Mesothelial cell of epicardium (in vitro differentiated cells): ENCODE measurements around the gene IL20RA. TPM values are rescaled to one million over a fixed set of nuclear protein-coding genes. Genes with fewer than 3 reads are reported as not detected.

ENCODE experiments used
- DNase-seq, 2 experiments: peaks; one replicate each; pipeline ENCODE4 v3.0.0; 2021; ENCODE audit warnings: low spot score in 2 of 2; ENCODE audit not compliant: unreplicated experiment in 2 of 2
- H3K27ac Mint-ChIP-seq: 2 replicates; pipeline ENCODE4 v1.8.0; 2021; ENCODE audit warnings: mixed read lengths
- H3K27me3 Mint-ChIP-seq: 2 replicates; pipeline ENCODE4 v1.8.0; 2021; ENCODE audit warnings: low read depth, mixed read lengths
- H3K36me3 Mint-ChIP-seq: 2 replicates; pipeline ENCODE4 v1.8.0; 2021; ENCODE audit warnings: mixed read lengths
- H3K4me1 Mint-ChIP-seq: 2 replicates; pipeline ENCODE4 v1.8.0; 2021; ENCODE audit warnings: mixed read lengths
- H3K4me3 Mint-ChIP-seq: 2 replicates; pipeline ENCODE4 v1.8.0; 2021; ENCODE audit warnings: mild to moderate bottlenecking, moderate library complexity, mixed read lengths
- H3K9me3 Mint-ChIP-seq: 2 replicates; pipeline ENCODE4 v1.8.0; 2021; ENCODE audit warnings: mixed read lengths
- CTCF ChIP-seq: fragments of 200-600 bp; sonication (generic); IDR thresholded peaks from one replicate; pipeline ENCODE4 v1.5.0; 2021; ENCODE audit warnings: antibody characterized with exemption; ENCODE audit not compliant: unreplicated experiment
- total RNA-seq: library from RNA; stranded (reverse); gene quantifications from 3 replicates; pipeline ENCODE4 v1.2.1, GENCODE V29; 2021

The IL20RA gene
- total RNA-seq, 1 donor from 2014 or later: 2.1 TPM

DNA sequence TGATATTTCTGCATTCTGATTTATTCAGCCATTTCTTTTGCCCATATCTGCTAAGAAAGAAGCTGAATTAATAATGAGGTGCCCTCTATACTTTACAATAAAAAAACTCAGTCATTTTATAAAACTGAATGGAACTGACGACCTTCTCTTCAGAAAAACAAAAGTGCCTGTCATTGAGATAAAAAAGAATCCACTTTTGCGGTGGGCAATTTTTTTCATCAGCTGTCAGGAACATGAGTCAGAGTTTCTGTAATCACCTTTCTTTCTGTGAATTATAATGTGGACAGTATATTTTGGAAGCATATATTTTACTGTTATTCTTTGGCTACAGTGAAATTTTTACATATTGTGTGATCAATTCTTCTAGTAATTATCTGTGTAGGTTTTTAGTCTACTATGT is 33.4 kb downstream of the IL20RA start:
- no peaks in the 10 kb centered on the region for H3K36me3 Mint-ChIP-seq
- no peak for TF ChIP-seq CTCF
- peak overlapping the region; percentile 10 for H3K27ac Mint-ChIP-seq
- H3K27me3 Mint-ChIP-seq: peaks cover 1% of the 10 kb centered on the region
- no peak for DNase-seq
- H3K4me3 Mint-ChIP-seq: no peak overlapping the region
- peaks cover 39% of the 10 kb centered on the region for H3K4me1 Mint-ChIP-seq
- H3K9me3 Mint-ChIP-seq: no peaks in the 10 kb centered on the region

GRCh38 chr6:137010128-137010718 is 34.5 kb downstream of the IL20RA start:
- Mint-ChIP-seq H3K27ac (no peak overlapping the region), H3K36me3 (no peaks in the 10 kb centered on the region), H3K4me3 (no peak overlapping the region), H3K9me3 (no peaks in the 10 kb centered on the region), H3K27me3 (peaks cover 1% of the 10 kb centered on the region), H3K4me1 (peaks cover 27% of the 10 kb centered on the region)
- DNase-seq: no peak
- no peak for TF ChIP-seq CTCF

DNA sequence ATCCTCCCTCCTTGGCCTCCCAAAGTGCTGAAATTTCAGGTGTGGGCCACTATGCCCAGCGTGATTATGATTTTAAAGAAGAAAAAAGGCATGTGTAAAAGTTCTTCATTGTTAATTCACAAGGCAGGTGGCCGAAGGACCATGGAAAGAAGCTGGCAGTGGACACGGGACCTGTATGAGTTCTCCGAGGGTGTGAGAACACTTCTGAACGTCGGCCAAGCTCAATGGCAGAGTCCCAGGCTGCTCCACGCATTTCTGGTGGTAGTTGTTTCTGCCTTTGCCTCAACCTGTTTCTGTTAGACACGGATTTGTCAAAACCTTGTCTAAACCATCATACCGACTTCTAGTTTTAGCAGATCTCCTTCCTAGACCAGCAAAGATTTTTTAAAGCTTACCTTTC is 36.6 kb downstream of the IL20RA start:
- H3K4me3 Mint-ChIP-seq: no peak overlapping the region
- H3K27ac Mint-ChIP-seq: no peak overlapping the region
- peaks cover 14% of the 10 kb centered on the region for H3K4me1 Mint-ChIP-seq

DNA sequence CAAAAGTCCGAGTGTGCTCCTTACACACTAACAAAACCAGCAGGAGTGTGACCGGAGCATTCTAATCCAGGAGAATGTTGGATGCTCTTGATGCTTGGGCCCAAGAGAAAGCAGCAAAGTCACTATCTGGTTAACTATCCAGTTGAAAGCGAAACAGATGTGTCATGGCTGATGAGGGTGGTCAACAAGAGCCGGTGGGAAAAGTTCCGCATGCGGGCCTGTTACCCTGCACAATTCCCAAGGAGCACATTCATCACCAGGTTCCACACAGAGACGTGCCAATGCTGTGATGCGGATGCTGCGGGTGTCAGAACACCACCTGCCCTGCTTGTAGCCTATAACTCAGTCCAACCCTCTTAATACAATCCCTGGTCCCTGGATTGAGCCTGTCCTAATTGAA is 38.7 kb downstream of the IL20RA start:
- TF ChIP-seq CTCF: no peak
- no peaks in the 10 kb centered on the region for H3K4me1 Mint-ChIP-seq

More for the DNA sequence above, 36.6 kb downstream of the IL20RA start:
- no peaks in the 10 kb centered on the region for H3K9me3 Mint-ChIP-seq
- H3K27me3 Mint-ChIP-seq: peaks cover 4% of the 10 kb centered on the region
- TF ChIP-seq CTCF: no peak
- no peaks in the 10 kb centered on the region for H3K36me3 Mint-ChIP-seq
- DNase-seq: no peak

DNA sequence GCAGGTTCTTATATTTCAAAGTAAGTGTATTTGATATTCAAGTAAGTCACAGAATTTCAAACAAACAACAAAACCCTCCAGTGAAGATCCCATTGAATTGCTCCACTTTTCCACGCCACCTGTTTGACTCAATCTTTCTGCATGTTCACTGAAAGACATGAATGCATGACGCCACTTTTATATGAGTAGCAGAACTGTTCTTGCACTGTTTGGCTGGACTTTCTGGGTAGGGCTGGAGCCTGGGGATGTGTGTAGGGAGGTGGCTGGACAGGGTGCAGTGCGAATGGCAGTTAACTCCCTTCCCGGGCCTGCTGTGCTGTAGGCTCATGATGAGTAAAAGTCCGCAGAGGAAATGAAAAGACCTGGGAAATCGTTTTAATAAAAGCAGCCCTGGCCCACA is 39.7 kb downstream of the IL20RA start:
- no peak for DNase-seq
- no peak overlapping the region for H3K4me3 Mint-ChIP-seq
- no peak for TF ChIP-seq CTCF
- H3K4me1 Mint-ChIP-seq: no peaks in the 10 kb centered on the region
- H3K9me3 Mint-ChIP-seq: no peaks in the 10 kb centered on the region
- no peak overlapping the region for H3K27ac Mint-ChIP-seq
- H3K27me3 Mint-ChIP-seq: peaks cover 18% of the 10 kb centered on the region
- no peaks in the 10 kb centered on the region for H3K36me3 Mint-ChIP-seq

More for the DNA sequence above, 38.7 kb downstream of the IL20RA start:
- no peaks in the 10 kb centered on the region for H3K9me3 Mint-ChIP-seq
- peaks cover 18% of the 10 kb centered on the region for H3K27me3 Mint-ChIP-seq
- H3K27ac Mint-ChIP-seq: no peak overlapping the region
- no peaks in the 10 kb centered on the region for H3K36me3 Mint-ChIP-seq
- H3K4me3 Mint-ChIP-seq: no peak overlapping the region
- DNase-seq: no peak

DNA sequence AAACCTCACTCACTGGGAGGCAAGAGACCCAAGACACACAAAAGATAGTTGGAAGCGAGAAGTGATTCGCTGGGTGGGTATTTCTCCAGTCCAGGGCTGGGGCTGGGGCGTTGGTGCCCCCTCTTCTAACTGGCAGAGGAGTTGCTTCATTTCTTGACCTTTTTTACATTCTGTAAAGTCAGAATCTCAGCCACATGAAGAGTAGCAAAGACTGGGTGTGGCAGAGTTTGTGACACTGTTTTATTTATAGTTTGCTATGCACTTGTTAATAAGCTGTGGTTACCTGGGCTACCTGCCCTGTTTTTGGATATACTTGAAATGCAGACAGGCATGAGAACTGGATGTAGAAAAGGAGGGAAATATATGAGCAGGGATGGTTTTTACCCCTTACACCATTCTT is 42.3 kb downstream of the IL20RA start:
- no peak for TF ChIP-seq CTCF
- no peak overlapping the region for H3K4me3 Mint-ChIP-seq
- H3K4me1 Mint-ChIP-seq: no peaks in the 10 kb centered on the region
- H3K9me3 Mint-ChIP-seq: no peaks in the 10 kb centered on the region
- H3K27ac Mint-ChIP-seq: no peak overlapping the region
- H3K36me3 Mint-ChIP-seq: no peaks in the 10 kb centered on the region
- no peak for DNase-seq
- H3K27me3 Mint-ChIP-seq: peaks cover 18% of the 10 kb centered on the region
